Measurements from ENCODE around the gene ESR2.

ESR2 gene

GRCh38 chr14:64074961-64075612 lies 219.1 kb downstream of the ESR2 start:
- no peaks in the 10 kb centered on the region for H3K27me3 Mint-ChIP-seq (ENCODE audit: low read depth, poor library complexity)
- no peaks in the 10 kb centered on the region for H3K9me3 Mint-ChIP-seq
- DNase-seq, result no peak
- TF ChIP-seq CTCF (IDR thresholded peaks at IDR 0.05), result no peak
- no peak overlapping the region for H3K27ac Mint-ChIP-seq
- no peak overlapping the region for H3K4me3 Mint-ChIP-seq
- H3K4me1 Mint-ChIP-seq, result no peaks in the 10 kb centered on the region
- peaks cover 63% of the 10 kb centered on the region for H3K36me3 Mint-ChIP-seq (ENCODE audit: low read depth)

GRCh38 chr14:64069634-64070359 lies 224.4 kb downstream of the ESR2 start:
- no peak for TF ChIP-seq CTCF (IDR thresholded peaks at IDR 0.05)
- DNase-seq, result no peak
- Mint-ChIP-seq H3K4me1 (no peaks in the 10 kb centered on the region), H3K9me3 (no peaks in the 10 kb centered on the region), H3K36me3 (ENCODE audit: low read depth) (peaks cover 56% of the 10 kb centered on the region), H3K27me3 (ENCODE audit: low read depth, poor library complexity) (no peaks in the 10 kb centered on the region), H3K4me3 (no peak overlapping the region), H3K27ac (no peak overlapping the region)

GRCh38 chr14:64064447-64064846 lies 229.7 kb downstream of the ESR2 start:
- Mint-ChIP-seq H3K27ac (no peak overlapping the region), H3K4me1 (peaks cover 6% of the 10 kb centered on the region), H3K36me3 (ENCODE audit: low read depth) (peaks cover 17% of the 10 kb centered on the region), H3K4me3 (no peak overlapping the region), H3K9me3 (no peaks in the 10 kb centered on the region), H3K27me3 (ENCODE audit: low read depth, poor library complexity) (no peaks in the 10 kb centered on the region)
- no peak for TF ChIP-seq CTCF (IDR thresholded peaks at IDR 0.05)
- DNase-seq, result no peak

GRCh38 chr14:64062381-64063115 lies 231.6 kb downstream of the ESR2 start:
- peaks cover 33% of the 10 kb centered on the region for H3K36me3 Mint-ChIP-seq (ENCODE audit: low read depth)
- no peaks in the 10 kb centered on the region for H3K9me3 Mint-ChIP-seq
- no peak overlapping the region for H3K4me3 Mint-ChIP-seq
- H3K27ac Mint-ChIP-seq, result peak overlapping the region; percentile 22
- TF ChIP-seq CTCF (IDR thresholded peaks at IDR 0.05), result no peak
- DNase-seq, result no peak
- H3K4me1 Mint-ChIP-seq, result peaks cover 6% of the 10 kb centered on the region
- H3K27me3 Mint-ChIP-seq (ENCODE audit: low read depth, poor library complexity), result no peaks in the 10 kb centered on the region

- DNase-seq, result no peak
- no peaks in the 10 kb centered on the region for H3K9me3 Mint-ChIP-seq
- peaks cover 6% of the 10 kb centered on the region for H3K4me1 Mint-ChIP-seq
- no peaks in the 10 kb centered on the region for H3K27me3 Mint-ChIP-seq (ENCODE audit: low read depth, poor library complexity)
- peaks cover 40% of the 10 kb centered on the region for H3K36me3 Mint-ChIP-seq (ENCODE audit: low read depth)
- no peak for TF ChIP-seq CTCF (IDR thresholded peaks at IDR 0.05)
- H3K4me3 Mint-ChIP-seq, result no peak overlapping the region
- no peak overlapping the region for H3K27ac Mint-ChIP-seq
Observed at GRCh38 chr14:64061706-64062105, 232.5 kb downstream of the ESR2 start.

Data from nephron progenitor cell (in vitro differentiated cells).